ENCODE data around the gene RBP5.

DNA sequence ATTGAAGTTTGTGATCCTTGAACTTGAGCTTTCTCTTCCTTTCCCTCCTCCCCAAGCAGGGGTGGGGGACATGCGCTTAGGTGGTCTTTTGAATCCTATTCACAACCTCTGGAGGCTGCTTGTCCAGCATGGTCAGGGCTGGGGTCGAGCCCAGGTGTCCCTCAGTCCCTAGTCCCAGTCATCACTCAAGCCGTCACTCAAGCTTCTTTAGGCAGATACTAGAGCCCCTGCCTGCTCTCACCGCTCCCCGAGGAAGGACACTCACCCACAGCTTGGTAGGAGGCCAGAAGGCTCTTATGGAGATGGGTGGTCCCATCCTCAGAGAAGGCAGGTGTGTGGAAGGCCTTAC lies 19.1 kb downstream of the RBP5 start:
- TF ChIP-seq SPI1 (IDR thresholded peaks at IDR 0.05; ENCODE audit: low read depth, low read length) (no peak), POLR2A (IDR thresholded peaks at IDR 0.05; ENCODE audit: low read depth, low read length) (no peak), TAF1 (IDR thresholded peaks at IDR 0.05; ENCODE audit: low read depth, low read length) (no peak), POLR2AphosphoS5 (IDR thresholded peaks at IDR 0.05; ENCODE audit: low read depth, low read length) (no peak), PAX5 (IDR thresholded peaks at IDR 0.05; ENCODE audit: insufficient read depth, low read length, severe bottlenecking) (no peak)
